ENCODE results near the gene UBL4A. TPM values are rescaled to one million over a fixed set of nuclear protein-coding genes. Genes with fewer than 3 reads are reported as not detected.

Gene UBL4A
- total and polyA plus RNA-seq, 2 donors from 2014 or later = 26.1 to 35.2 TPM

- Histone ChIP-seq H3K36me3 (ENCODE audit: control insufficient read depth in 2 of 3, insufficient read depth in 3 of 3, low read length in 3 of 3) (peaks cover 0 to 3% (median 0%) of the 10 kb centered on the region in 3 donors), H3K27me3 (ENCODE audit: control insufficient read depth, insufficient read depth, low read length) (no peaks in the 10 kb centered on the region), H3K27ac (ENCODE audit: low read depth in 2 of 2, low read length in 2 of 2) (no peak overlapping the region), H3K4me1 (ENCODE audit: control insufficient read depth in 2 of 3, insufficient read depth in 2 of 3, low read depth in 1 of 3, low read length in 3 of 3) (no peaks in the 10 kb centered on the region), H3K9me3 (ENCODE audit: control insufficient read depth in 2 of 3, insufficient read depth in 1 of 3, low read length in 3 of 3) (no peaks in the 10 kb centered on the region), H3K4me3 (ENCODE audit: low read length in 3 of 3) (no peak overlapping the region), H3K9ac (ENCODE audit: low read length in 3 of 3) (no peak overlapping the region)
- FAIRE-seq (no peak), DNase-seq (no peak)
- intact Hi-C loops (cut with DNase I) = no loop called here
- TF ChIP-seq, protein P1, sequence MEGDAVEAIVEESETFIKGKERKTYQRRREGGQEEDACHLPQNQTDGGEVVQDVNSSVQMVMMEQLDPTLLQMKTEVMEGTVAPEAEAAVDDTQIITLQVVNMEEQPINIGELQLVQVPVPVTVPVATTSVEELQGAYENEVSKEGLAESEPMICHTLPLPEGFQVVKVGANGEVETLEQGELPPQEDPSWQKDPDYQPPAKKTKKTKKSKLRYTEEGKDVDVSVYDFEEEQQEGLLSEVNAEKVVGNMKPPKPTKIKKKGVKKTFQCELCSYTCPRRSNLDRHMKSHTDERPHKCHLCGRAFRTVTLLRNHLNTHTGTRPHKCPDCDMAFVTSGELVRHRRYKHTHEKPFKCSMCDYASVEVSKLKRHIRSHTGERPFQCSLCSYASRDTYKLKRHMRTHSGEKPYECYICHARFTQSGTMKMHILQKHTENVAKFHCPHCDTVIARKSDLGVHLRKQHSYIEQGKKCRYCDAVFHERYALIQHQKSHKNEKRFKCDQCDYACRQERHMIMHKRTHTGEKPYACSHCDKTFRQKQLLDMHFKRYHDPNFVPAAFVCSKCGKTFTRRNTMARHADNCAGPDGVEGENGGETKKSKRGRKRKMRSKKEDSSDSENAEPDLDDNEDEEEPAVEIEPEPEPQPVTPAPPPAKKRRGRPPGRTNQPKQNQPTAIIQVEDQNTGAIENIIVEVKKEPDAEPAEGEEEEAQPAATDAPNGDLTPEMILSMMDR (IDR thresholded peaks at IDR 0.05; ENCODE audit: borderline replicate concordance, extremely low read depth, insufficient read depth) = no peak
Observed at GRCh38 chrX:154509455-154509854, 23.0 kb upstream of the UBL4A start.

GRCh38 chrX:154508384-154508745 is 21.9 kb upstream of the UBL4A start:
- Histone ChIP-seq H3K27ac (ENCODE audit: low read depth in 2 of 2, low read length in 2 of 2) (no peak overlapping the region), H3K4me3 (ENCODE audit: low read length in 3 of 3) (no peak overlapping the region), H3K9ac (ENCODE audit: low read length in 3 of 3) (no peak overlapping the region), H3K36me3 (ENCODE audit: control insufficient read depth in 2 of 3, insufficient read depth in 3 of 3, low read length in 3 of 3) (peaks cover 0 to 3% (median 0%) of the 10 kb centered on the region in 3 donors), H3K27me3 (ENCODE audit: control insufficient read depth, insufficient read depth, low read length) (no peaks in the 10 kb centered on the region), H3K4me1 (ENCODE audit: control insufficient read depth in 2 of 3, insufficient read depth in 2 of 3, low read depth in 1 of 3, low read length in 3 of 3) (no peaks in the 10 kb centered on the region), H3K9me3 (ENCODE audit: control insufficient read depth in 2 of 3, insufficient read depth in 1 of 3, low read length in 3 of 3) (no peaks in the 10 kb centered on the region)
- FAIRE-seq (no peak), DNase-seq (no peak)
- TF ChIP-seq, protein P1 (IDR thresholded peaks at IDR 0.05; ENCODE audit: borderline replicate concordance, extremely low read depth, insufficient read depth) = no peak
- intact Hi-C loops (cut with DNase I) = no loop called here

GRCh38 chrX:154507673-154508383 is 21.4 kb upstream of the UBL4A start:
- Histone ChIP-seq H3K27me3 (ENCODE audit: control insufficient read depth, insufficient read depth, low read length) (no peaks in the 10 kb centered on the region), H3K4me1 (ENCODE audit: control insufficient read depth in 2 of 3, insufficient read depth in 2 of 3, low read depth in 1 of 3, low read length in 3 of 3) (no peaks in the 10 kb centered on the region), H3K9me3 (ENCODE audit: control insufficient read depth in 2 of 3, insufficient read depth in 1 of 3, low read length in 3 of 3) (no peaks in the 10 kb centered on the region), H3K27ac (ENCODE audit: low read depth in 2 of 2, low read length in 2 of 2) (no peak overlapping the region), H3K36me3 (ENCODE audit: control insufficient read depth in 2 of 3, insufficient read depth in 3 of 3, low read length in 3 of 3) (peaks cover 0 to 3% (median 0%) of the 10 kb centered on the region in 3 donors), H3K9ac (ENCODE audit: low read length in 3 of 3) (no peak overlapping the region), H3K4me3 (ENCODE audit: low read length in 3 of 3) (no peak overlapping the region)
- intact Hi-C loops (cut with DNase I) = no loop called here
- TF ChIP-seq, protein P1 (IDR thresholded peaks at IDR 0.05; ENCODE audit: borderline replicate concordance, extremely low read depth, insufficient read depth) = no peak
- no peak for FAIRE-seq
- no peak for DNase-seq
